Measurements from ENCODE around the gene IPCEF1.

IPCEF1 gene

GRCh38 chr6:154356690-154357089 is at the start of gene IPCEF1:
IPCEF1 (minus strand) TSS chr6:154356803; CDS start chr6:154265947, 90,856 bp downstream.
- DNase-seq = peak; percentile 83

GRCh38 chr6:154406301-154406700 is 49.7 kb upstream of the IPCEF1 start:
- DNase-seq = no peak

GRCh38 chr6:154404791-154405400 is 48.3 kb upstream of the IPCEF1 start:
- DNase-seq = no peak

GRCh38 chr6:154403788-154404187 is 47.2 kb upstream of the IPCEF1 start:
- DNase-seq = no peak

GRCh38 chr6:154402081-154402780 is 45.6 kb upstream of the IPCEF1 start:
- no peak for DNase-seq

GRCh38 chr6:154399097-154399496 is 42.5 kb upstream of the IPCEF1 start:
- no peak for DNase-seq

- DNase-seq = no peak
Observed at GRCh38 chr6:154397491-154398195, 41.0 kb upstream of the IPCEF1 start.

GRCh38 chr6:154395878-154396277 is 39.3 kb upstream of the IPCEF1 start:
- DNase-seq = no peak

- no peak for DNase-seq
Observed at GRCh38 chr6:154395316-154395715, 38.7 kb upstream of the IPCEF1 start.

GRCh38 chr6:154394571-154394970 is 38.0 kb upstream of the IPCEF1 start:
- no peak for DNase-seq

- no peak for DNase-seq
Observed at GRCh38 chr6:154390034-154390433, 33.4 kb upstream of the IPCEF1 start.

- no peak for DNase-seq
Observed at GRCh38 chr6:154388803-154389202, 32.2 kb upstream of the IPCEF1 start.

GRCh38 chr6:154386848-154387717 is 30.5 kb upstream of the IPCEF1 start:
- DNase-seq = no peak

- no peak for DNase-seq
Observed at GRCh38 chr6:154384191-154384590, 27.6 kb upstream of the IPCEF1 start.

GRCh38 chr6:154383273-154383672 is 26.7 kb upstream of the IPCEF1 start:
- no peak for DNase-seq

- no peak for DNase-seq
Observed at GRCh38 chr6:154382740-154383139, 26.1 kb upstream of the IPCEF1 start.

- no peak for DNase-seq
Observed at GRCh38 chr6:154381548-154381947, 24.9 kb upstream of the IPCEF1 start.

GRCh38 chr6:154380741-154381140 is 24.1 kb upstream of the IPCEF1 start:
- DNase-seq = peak; percentile 41

GRCh38 chr6:154379585-154379984 is 23.0 kb upstream of the IPCEF1 start:
- DNase-seq = no peak

GRCh38 chr6:154378518-154378917 is 21.9 kb upstream of the IPCEF1 start:
- DNase-seq = no peak

GRCh38 chr6:154377726-154378125 is 21.1 kb upstream of the IPCEF1 start:
- DNase-seq = no peak

GRCh38 chr6:154373971-154374370 is 17.4 kb upstream of the IPCEF1 start:
- DNase-seq = no peak

- peak; percentile 33 for DNase-seq
Observed at GRCh38 chr6:154371281-154371680, 14.7 kb upstream of the IPCEF1 start.
